ENCODE measurements around the gene YWHAH. TPM values are rescaled to one million over a fixed set of nuclear protein-coding genes. Genes with fewer than 3 reads are reported as not detected.

Gene YWHAH
- total and polyA plus RNA-seq, 9 of the 15 experiments (the other 6 are each of a cell fraction or from before 2014, with no cell fraction given) = 32.0 to 177 (median 114) TPM

DNA sequence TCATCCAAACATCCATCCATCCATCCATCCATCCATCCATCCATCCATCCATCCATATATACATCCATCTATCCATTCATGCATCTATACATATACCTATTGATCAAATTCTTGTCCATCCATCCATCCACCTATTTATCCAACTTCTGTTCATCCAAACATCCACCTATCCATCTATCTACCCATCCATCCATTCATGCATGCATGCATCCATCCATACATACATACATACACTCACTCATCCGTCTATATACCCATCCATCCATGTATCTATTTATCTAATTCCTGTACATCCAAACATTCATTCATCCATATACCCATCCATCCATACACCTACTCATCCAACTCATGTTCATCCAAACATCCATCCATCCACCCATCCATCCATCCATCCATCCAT is 19.3 kb upstream of the YWHAH start:
- Histone ChIP-seq H4K20me1 (replicated peaks; ENCODE audit: control insufficient read depth, insufficient read depth, low read length) (no peaks in the 10 kb centered on the region), H3K27me3 (ENCODE audit: control insufficient read depth in 2 of 2, insufficient read depth in 2 of 2, low read length in 2 of 2) (no peaks in the 10 kb centered on the region), H3K27ac (ENCODE audit: extremely low read depth, low read depth, low read length) (no peak overlapping the region), H3K9me3 (replicated peaks; ENCODE audit: control insufficient read depth, insufficient read depth, low read depth, low read length) (no peaks in the 10 kb centered on the region), H3K79me2 (ENCODE audit: control insufficient read depth, insufficient read depth, low read length) (no peaks in the 10 kb centered on the region), H3K36me3 (ENCODE audit: control insufficient read depth, insufficient read depth, low read length) (no peaks in the 10 kb centered on the region; the same call in 2 of the 3 replicates), H2AFZ (ENCODE audit: low read depth, low read length) (no peak overlapping the region), H3K9me1 (ENCODE audit: control insufficient read depth, insufficient read depth, low read length) (peaks cover 3% of the 10 kb centered on the region), H3K9ac (ENCODE audit: insufficient read depth in 1 of 2, low read depth in 2 of 2, low read length in 2 of 2) (no peak overlapping the region), H3K4me1 (replicated peaks in 1 of 2; ENCODE audit: control insufficient read depth in 2 of 2, insufficient read depth in 2 of 2, low read length in 2 of 2) (peaks cover 11% of the 10 kb centered on the region in 2 experiments; a peak in 3 of 5 replicates), H3K4me2 (ENCODE audit: insufficient read depth, low read length) (no peak overlapping the region), H3K4me3 (no peak overlapping the region)
- BruUV-seq (replicated peaks) = no TSS peak
- FAIRE-seq = no peak
- CTCF ChIA-PET (ENCODE audit: low intra/inter-chr PET ratio) = no interaction called here
- intact Hi-C loops (cut with micrococcal nuclease) (no loop called here), in situ Hi-C loops (cut with MboI) (no loop called here)
- ATAC-seq = no peak
- TF ChIP-seq, protein P1, sequence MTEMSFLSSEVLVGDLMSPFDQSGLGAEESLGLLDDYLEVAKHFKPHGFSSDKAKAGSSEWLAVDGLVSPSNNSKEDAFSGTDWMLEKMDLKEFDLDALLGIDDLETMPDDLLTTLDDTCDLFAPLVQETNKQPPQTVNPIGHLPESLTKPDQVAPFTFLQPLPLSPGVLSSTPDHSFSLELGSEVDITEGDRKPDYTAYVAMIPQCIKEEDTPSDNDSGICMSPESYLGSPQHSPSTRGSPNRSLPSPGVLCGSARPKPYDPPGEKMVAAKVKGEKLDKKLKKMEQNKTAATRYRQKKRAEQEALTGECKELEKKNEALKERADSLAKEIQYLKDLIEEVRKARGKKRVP (CRISPR knock-in tag; IDR thresholded peaks at IDR 0.05) = no peak
- WGBS (ENCODE audit: insufficient coverage, low coverage, missing lambda C conversion rate) = 10% methylated on average over 1 of the region's 1 CpG
- POLR2A ChIA-PET = no interaction called here
- no peak for DNase-seq (ENCODE audit: extremely low read depth in 1 of 4, low spot score in 3 of 4)

DNA sequence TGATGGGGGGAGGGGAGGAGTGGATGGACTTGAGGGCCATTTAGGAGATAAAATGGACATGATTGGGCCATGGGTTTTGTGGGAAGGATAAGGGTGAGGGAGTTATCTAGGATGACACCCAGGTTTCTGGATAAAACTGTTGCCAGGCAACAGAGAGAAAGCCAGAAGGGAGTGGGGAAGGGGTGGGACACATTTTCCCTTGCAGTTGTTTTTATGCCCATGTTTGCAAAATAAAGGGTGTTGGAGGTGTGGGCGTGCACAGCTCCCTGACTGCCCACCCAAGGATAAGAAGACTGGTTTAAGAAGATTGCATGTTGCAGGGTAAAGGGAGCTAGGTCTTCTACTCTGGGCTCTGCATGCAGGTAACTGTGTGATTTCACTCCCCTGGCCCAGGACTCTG is 18.3 kb upstream of the YWHAH start:
- ChIA-PET POLR2A (no interaction called here), CTCF (ENCODE audit: low intra/inter-chr PET ratio) (no interaction called here)
- H3K79me2 ChIP-seq (ENCODE audit: control insufficient read depth, insufficient read depth, low read length) = no peaks in the 10 kb centered on the region
- DNase-seq (ENCODE audit: extremely low read depth in 1 of 4, low spot score in 3 of 4) (no peak), FAIRE-seq (no peak), ATAC-seq (no peak)
- H3K4me2 ChIP-seq (ENCODE audit: insufficient read depth, low read length) = no peak overlapping the region
- H3K9me3 ChIP-seq (replicated peaks; ENCODE audit: control insufficient read depth, insufficient read depth, low read depth, low read length) = no peaks in the 10 kb centered on the region
- H3K9me1 ChIP-seq (ENCODE audit: control insufficient read depth, insufficient read depth, low read length) = no peaks in the 10 kb centered on the region
- intact Hi-C loops (cut with micrococcal nuclease) = no loop called here
- H3K36me3 ChIP-seq (ENCODE audit: control insufficient read depth, insufficient read depth, low read length) = no peaks in the 10 kb centered on the region; the same call in 2 of the 3 replicates
- H4K20me1 ChIP-seq (replicated peaks; ENCODE audit: control insufficient read depth, insufficient read depth, low read length) = no peaks in the 10 kb centered on the region
- no peak overlapping the region for H3K4me3 ChIP-seq
- TF ChIP-seq, protein P2, sequence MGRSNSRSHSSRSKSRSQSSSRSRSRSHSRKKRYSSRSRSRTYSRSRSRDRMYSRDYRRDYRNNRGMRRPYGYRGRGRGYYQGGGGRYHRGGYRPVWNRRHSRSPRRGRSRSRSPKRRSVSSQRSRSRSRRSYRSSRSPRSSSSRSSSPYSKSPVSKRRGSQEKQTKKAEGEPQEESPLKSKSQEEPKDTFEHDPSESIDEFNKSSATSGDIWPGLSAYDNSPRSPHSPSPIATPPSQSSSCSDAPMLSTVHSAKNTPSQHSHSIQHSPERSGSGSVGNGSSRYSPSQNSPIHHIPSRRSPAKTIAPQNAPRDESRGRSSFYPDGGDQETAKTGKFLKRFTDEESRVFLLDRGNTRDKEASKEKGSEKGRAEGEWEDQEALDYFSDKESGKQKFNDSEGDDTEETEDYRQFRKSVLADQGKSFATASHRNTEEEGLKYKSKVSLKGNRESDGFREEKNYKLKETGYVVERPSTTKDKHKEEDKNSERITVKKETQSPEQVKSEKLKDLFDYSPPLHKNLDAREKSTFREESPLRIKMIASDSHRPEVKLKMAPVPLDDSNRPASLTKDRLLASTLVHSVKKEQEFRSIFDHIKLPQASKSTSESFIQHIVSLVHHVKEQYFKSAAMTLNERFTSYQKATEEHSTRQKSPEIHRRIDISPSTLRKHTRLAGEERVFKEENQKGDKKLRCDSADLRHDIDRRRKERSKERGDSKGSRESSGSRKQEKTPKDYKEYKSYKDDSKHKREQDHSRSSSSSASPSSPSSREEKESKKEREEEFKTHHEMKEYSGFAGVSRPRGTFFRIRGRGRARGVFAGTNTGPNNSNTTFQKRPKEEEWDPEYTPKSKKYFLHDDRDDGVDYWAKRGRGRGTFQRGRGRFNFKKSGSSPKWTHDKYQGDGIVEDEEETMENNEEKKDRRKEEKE (IDR thresholded peaks at IDR 0.05; ENCODE audit: borderline replicate concordance in 1 of 2, control insufficient read depth in 1 of 2, low read depth in 2 of 2, low read length in 1 of 2) = no peak
- peak; percentile 77 for TF ChIP-seq RFX1 (IDR thresholded peaks at IDR 0.05)
- H3K4me1 ChIP-seq (replicated peaks in 1 of 2; ENCODE audit: control insufficient read depth in 2 of 2, insufficient read depth in 2 of 2, low read length in 2 of 2) = peaks cover 11% of the 10 kb centered on the region in 2 experiments; a peak in 3 of 5 replicates
- 0% methylated on average over 1 of the region's 1 CpG for WGBS (ENCODE audit: insufficient coverage, low coverage, missing lambda C conversion rate)
- no peak overlapping the region for H2AFZ ChIP-seq (ENCODE audit: low read depth, low read length)
- H3K27ac ChIP-seq (ENCODE audit: extremely low read depth, low read depth, low read length) = no peak overlapping the region
- no peaks in the 10 kb centered on the region for H3K27me3 ChIP-seq (ENCODE audit: control insufficient read depth in 2 of 2, insufficient read depth in 2 of 2, low read length in 2 of 2)
- in situ Hi-C loops (cut with MboI) = no loop called here
- H3K9ac ChIP-seq (ENCODE audit: insufficient read depth in 1 of 2, low read depth in 2 of 2, low read length in 2 of 2) = no peak overlapping the region
- no TSS peak for BruUV-seq (replicated peaks)
